CD14-positive monocyte (primary cell): Measurements from ENCODE around the gene APLN. TPM values are rescaled to one million over a fixed set of nuclear protein-coding genes. Genes with fewer than 3 reads are reported as not detected.

Source experiments
- DNase-seq, 3 donors: peaks; one replicate each; pipeline ENCODE4 v3.0.0-alpha.2; 2011 to 2022
- H2AFZ ChIP-seq: 2 replicates; pipeline ENCODE4 v1.6.0; 2012; ENCODE audit warnings: mild to moderate bottlenecking, low read depth, low read length, inconsistent platforms; ENCODE audit not compliant: insufficient read depth, poor library complexity, severe bottlenecking
- H3K27ac ChIP-seq, 2 donors: 1 replicate in 1 of 2; 2 replicates in 1 of 2; pipeline ENCODE4 v1.5.1; 2012 to 2013; ENCODE audit warnings: low read length in 2 of 2, control low read depth in 1 of 2, inconsistent platforms in 1 of 2, low read depth in 1 of 2, mild to moderate bottlenecking in 1 of 2
- H3K27me3 ChIP-seq, 2 donors: one replicate each; pipeline versions ENCODE4 v1.6.0 to v1.6.1; 2011 to 2013; ENCODE audit warnings: low read length in 2 of 2; ENCODE audit not compliant: control insufficient read depth in 2 of 2, insufficient read depth in 2 of 2
- H3K36me3 ChIP-seq, 2 donors: replicated peaks in 1 of 2; 1 replicate in 1 of 2; 2 replicates in 1 of 2; pipeline versions ENCODE4 v1.5.1 to v1.6.1; 2012 to 2013; ENCODE audit warnings: low read length in 2 of 2, control low read depth in 1 of 2, inconsistent platforms in 1 of 2, mild to moderate bottlenecking in 1 of 2; ENCODE audit not compliant: insufficient read depth in 2 of 2, control insufficient read depth in 1 of 2
- H3K4me1 ChIP-seq, 2 donors: 1 replicate in 1 of 2; 2 replicates in 1 of 2; pipeline versions ENCODE4 v1.5.1 to v1.6.1; 2012 to 2013; ENCODE audit warnings: low read length in 2 of 2, control low read depth in 1 of 2, inconsistent platforms in 1 of 2, mild to moderate bottlenecking in 1 of 2, moderate library complexity in 1 of 2; ENCODE audit not compliant: insufficient read depth in 2 of 2, control insufficient read depth in 1 of 2
- H3K4me2 ChIP-seq: replicated peaks from 2 replicates; pipeline ENCODE3; 2012; ENCODE audit warnings: low read length, moderate library complexity, mild to moderate bottlenecking; ENCODE audit not compliant: poor library complexity, severe bottlenecking; ENCODE audit errors: extremely low read depth
- H3K4me3 ChIP-seq, 3 experiments: fragments of 200-600 bp in 1 of 3; sonication (generic) in 1 of 3; replicated peaks in 1 of 3; 1 replicate in 2 of 3; 2 replicates in 1 of 3; pipeline ENCODE4 v1.5.1; 2011 to 2013; ENCODE audit warnings: low read length in 3 of 3, mild to moderate bottlenecking in 3 of 3, control low read depth in 2 of 3, low read depth in 2 of 3, inconsistent platforms in 1 of 3, moderate library complexity in 1 of 3
- H3K79me2 ChIP-seq: 2 replicates; pipeline ENCODE4 v1.6.0; 2012; ENCODE audit warnings: mild to moderate bottlenecking, control low read depth, inconsistent platforms, low read length, moderate library complexity; ENCODE audit not compliant: insufficient read depth
- H3K9ac ChIP-seq: 2 replicates; pipeline ENCODE4 v1.6.0; 2017; ENCODE audit warnings: low read length, mild to moderate bottlenecking; ENCODE audit not compliant: insufficient read depth, poor library complexity, severe bottlenecking
- H3K9me3 ChIP-seq, 2 donors: replicated peaks in 1 of 2; 1 replicate in 1 of 2; 2 replicates in 1 of 2; pipeline versions ENCODE4 v1.5.1 to v1.6.1; 2012 to 2013; ENCODE audit warnings: low read length in 2 of 2, control low read depth in 1 of 2; ENCODE audit not compliant: control insufficient read depth in 1 of 2, insufficient read depth in 1 of 2
- H4K20me1 ChIP-seq: 2 replicates; pipeline ENCODE4 v1.6.0; 2012; ENCODE audit warnings: mild to moderate bottlenecking, low read length, control low read depth, moderate library complexity; ENCODE audit not compliant: insufficient read depth
- H3K27ac Mint-ChIP-seq, 7 donors: one replicate each; pipeline ENCODE4 v1.8.0; 2020; ENCODE audit warnings: mild to moderate bottlenecking in 7 of 7, mixed read lengths in 7 of 7, moderate library complexity in 6 of 7, inconsistent platforms in 2 of 7
- H3K27me3 Mint-ChIP-seq, 3 donors: one replicate each; pipeline ENCODE4 v1.8.0; 2021 to 2022; ENCODE audit warnings: low read depth in 3 of 3, mild to moderate bottlenecking in 3 of 3, mixed read lengths in 3 of 3, moderate library complexity in 3 of 3, inconsistent platforms in 1 of 3
- H3K36me3 Mint-ChIP-seq, 2 donors: one replicate each; pipeline ENCODE4 v1.8.0; 2020; ENCODE audit warnings: mixed read lengths in 2 of 2, inconsistent platforms in 1 of 2, mild to moderate bottlenecking in 1 of 2
- H3K4me1 Mint-ChIP-seq: one replicate; pipeline ENCODE4 v1.8.0; 2020; ENCODE audit warnings: mild to moderate bottlenecking, mixed read lengths
- H3K4me3 Mint-ChIP-seq, 2 donors: one replicate each; pipeline ENCODE4 v1.8.0; 2020; ENCODE audit warnings: mild to moderate bottlenecking in 2 of 2, mixed read lengths in 2 of 2, moderate library complexity in 1 of 2
- H3K9me3 Mint-ChIP-seq, 7 donors: one replicate each; pipeline ENCODE4 v1.8.0; 2020 to 2022; ENCODE audit warnings: mixed read lengths in 7 of 7, mild to moderate bottlenecking in 6 of 7, moderate library complexity in 6 of 7, inconsistent platforms in 2 of 7
- CTCF ChIP-seq: fragments of 200-600 bp; IDR thresholded peaks from one replicate; pipeline ENCODE4 v1.8.0; 2022; ENCODE audit warnings: antibody characterized with exemption, mild to moderate bottlenecking
- WGBS: methylation state at CpG from one replicate; pipeline ENCODE4 v1.1.5; 2013; ENCODE audit warnings: missing lambda C conversion rate; ENCODE audit not compliant: insufficient coverage; 5-methylcytosine and 5-hydroxymethylcytosine counted together
- intact Hi-C, 2 donors: fragments of 100-400 bp; cut with micrococcal nuclease; formaldehyde crosslinking; loops; one replicate each; pipeline versions ENCODE4 v1.15.0 to v1.15.1; 2023
- polyA plus RNA-seq, 3 donors: library from polyadenylated mRNA; depleted of rRNA in 1 of 3; unstranded in 2 of 3; stranded (reverse) in 1 of 3; fragments of 300-500 nt in 2 of 3; fragments of >200 nt in 1 of 3; fragmentation: Illumina TruSeq in 2 of 3; gene quantifications; 1 replicate in 2 of 3; 2 replicates in 1 of 3; pipeline ENCODE4 v1.2.3, GENCODE V29; 2012 to 2021

APLN gene
- polyA plus RNA-seq, 3 donors = 0.03 TPM; not detected in 2

- Mint-ChIP-seq H3K27me3 (peaks cover 27 to 48% (median 36%) of the 10 kb centered on the region in 3 donors), H3K27ac (no peak overlapping the region), H3K9me3 (peaks cover 0 to 16% (median 2%) of the 10 kb centered on the region in 7 donors), H3K4me1 (peaks cover 18% of the 10 kb centered on the region), H3K36me3 (no peaks in the 10 kb centered on the region), H3K4me3 (peak overlapping the region; percentile 64 to 81)
- Histone ChIP-seq H3K4me2 (peak overlapping the region; percentile 76), H3K27me3 (peaks cover 9 to 39% of the 10 kb centered on the region in 2 donors), H3K9me3 (no peaks in the 10 kb centered on the region), H3K4me1 (peaks cover 12 to 19% of the 10 kb centered on the region in 2 donors), H4K20me1 (no peaks in the 10 kb centered on the region), H3K9ac (no peak overlapping the region), H3K79me2 (no peaks in the 10 kb centered on the region), H3K36me3 (no peaks in the 10 kb centered on the region), H3K4me3 (peak overlapping the region; percentile 9 to 62 (median 14)), H3K27ac (no peak overlapping the region), H2AFZ (peak overlapping the region; percentile 56)
- no peak for DNase-seq
- no peak for TF ChIP-seq CTCF
- intact Hi-C loops = no loop called here
- 3% methylated on average over 28 of the region's 57 CpGs for WGBS
These were observed 645 bp downstream of the APLN start for GRCh38 chrX:129653971-129654651.

GRCh38 chrX:129653181-129653970 lies 1.4 kb downstream of the APLN start:
- H3K4me3 ChIP-seq = no peak overlapping the region
- Mint-ChIP-seq H3K4me3 (peak overlapping the region; percentile 45 to 81), H3K27ac (no peak overlapping the region), H3K4me1 (peaks cover 16% of the 10 kb centered on the region), H3K36me3 (no peaks in the 10 kb centered on the region), H3K27me3 (peaks cover 29 to 48% (median 36%) of the 10 kb centered on the region in 3 donors), H3K9me3 (peaks cover 0 to 16% (median 2%) of the 10 kb centered on the region in 7 donors)
- no peaks in the 10 kb centered on the region for H4K20me1 ChIP-seq
- peaks cover 12 to 19% of the 10 kb centered on the region in 2 donors for H3K4me1 ChIP-seq
- no peak for TF ChIP-seq CTCF
- no peaks in the 10 kb centered on the region for H3K79me2 ChIP-seq
- no peaks in the 10 kb centered on the region for H3K36me3 ChIP-seq
- H2AFZ ChIP-seq = no peak overlapping the region
- 60% methylated on average over 3 of the region's 10 CpGs for WGBS
- H3K27me3 ChIP-seq = peaks cover 9 to 39% of the 10 kb centered on the region in 2 donors
- intact Hi-C loops = no loop called here
- no peaks in the 10 kb centered on the region for H3K9me3 ChIP-seq
- peak overlapping the region; percentile 76 for H3K4me2 ChIP-seq
- no peak overlapping the region for H3K9ac ChIP-seq
- DNase-seq = no peak
- H3K27ac ChIP-seq = no peak overlapping the region
